ENCODE measurements around the gene AMFR. TPM values are rescaled to one million over a fixed set of nuclear protein-coding genes. Genes with fewer than 3 reads are reported as not detected.
"Not testable (repeated sequence)": the region's sequence is repeated elsewhere in the genome, so short reads cannot be mapped to it uniquely, and the experiment has no call there.

Gene AMFR
- total RNA-seq, 1 experiment from 2014 or later: 79.7 TPM

GRCh38 chr16:56423584-56424403 is 1.6 kb downstream of the AMFR start:
- no peak for DNase-seq (ENCODE audit: low spot score)

- DNase-seq (ENCODE audit: low spot score): no peak
Measured at GRCh38 chr16:56422896-56423441, 2.4 kb downstream of the AMFR start.

DNA sequence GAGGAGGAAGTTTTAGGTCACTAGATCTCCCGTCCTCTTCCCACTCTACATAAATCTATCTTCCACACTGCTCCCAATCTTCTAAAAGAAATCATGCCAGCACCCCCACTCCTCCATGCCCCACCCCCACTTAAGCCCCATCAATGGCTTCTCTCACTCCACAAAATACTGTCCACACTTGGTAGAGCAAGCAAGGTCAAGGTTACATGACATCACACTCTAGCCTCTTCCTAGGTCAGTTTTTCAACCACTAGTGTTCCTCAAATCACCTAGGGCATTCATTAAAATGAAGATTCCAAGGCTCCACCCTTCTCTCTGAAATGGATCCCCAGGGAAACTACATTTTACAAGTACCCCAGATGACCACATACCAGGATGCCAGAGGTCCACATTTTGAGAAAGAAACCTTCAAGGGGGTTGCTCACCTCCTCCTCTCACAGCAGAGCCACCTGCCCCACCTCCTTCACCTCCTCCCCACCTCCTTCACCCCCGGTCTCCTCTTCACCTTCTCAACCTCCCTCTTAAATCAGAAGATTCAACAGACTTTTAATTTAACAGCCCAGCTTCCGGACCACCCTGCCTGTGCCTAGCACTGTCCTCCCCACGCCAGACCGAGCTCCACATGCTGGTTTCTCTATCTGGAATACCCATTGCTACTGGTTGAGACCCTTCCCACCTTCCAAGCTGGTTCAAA is 3.2 kb downstream of the AMFR start:
- no peak for DNase-seq (ENCODE audit: low spot score)

DNA sequence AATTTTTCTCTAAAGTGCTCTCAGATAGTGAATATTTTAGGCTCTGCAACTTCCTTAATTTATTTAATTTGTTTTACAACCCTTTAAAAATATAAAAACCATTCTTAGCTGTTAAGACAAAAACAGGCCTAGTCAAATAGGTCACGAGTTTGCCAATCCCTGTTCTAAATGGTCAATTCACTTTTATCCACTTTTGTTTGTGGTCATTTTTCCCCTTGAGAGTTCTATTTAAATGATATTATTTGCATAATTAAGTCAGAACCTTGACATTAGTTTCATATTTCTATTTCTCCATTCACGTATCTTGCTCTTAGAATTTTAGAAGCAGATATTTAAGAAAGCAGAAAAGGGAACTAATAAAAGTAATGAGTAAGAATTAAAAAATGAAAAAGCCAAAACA is 4.0 kb downstream of the AMFR start:
- DNase-seq (ENCODE audit: low spot score): no peak

- no peak for DNase-seq (ENCODE audit: low spot score)
Measured at GRCh38 chr16:56420613-56421012, 4.7 kb downstream of the AMFR start.

DNA sequence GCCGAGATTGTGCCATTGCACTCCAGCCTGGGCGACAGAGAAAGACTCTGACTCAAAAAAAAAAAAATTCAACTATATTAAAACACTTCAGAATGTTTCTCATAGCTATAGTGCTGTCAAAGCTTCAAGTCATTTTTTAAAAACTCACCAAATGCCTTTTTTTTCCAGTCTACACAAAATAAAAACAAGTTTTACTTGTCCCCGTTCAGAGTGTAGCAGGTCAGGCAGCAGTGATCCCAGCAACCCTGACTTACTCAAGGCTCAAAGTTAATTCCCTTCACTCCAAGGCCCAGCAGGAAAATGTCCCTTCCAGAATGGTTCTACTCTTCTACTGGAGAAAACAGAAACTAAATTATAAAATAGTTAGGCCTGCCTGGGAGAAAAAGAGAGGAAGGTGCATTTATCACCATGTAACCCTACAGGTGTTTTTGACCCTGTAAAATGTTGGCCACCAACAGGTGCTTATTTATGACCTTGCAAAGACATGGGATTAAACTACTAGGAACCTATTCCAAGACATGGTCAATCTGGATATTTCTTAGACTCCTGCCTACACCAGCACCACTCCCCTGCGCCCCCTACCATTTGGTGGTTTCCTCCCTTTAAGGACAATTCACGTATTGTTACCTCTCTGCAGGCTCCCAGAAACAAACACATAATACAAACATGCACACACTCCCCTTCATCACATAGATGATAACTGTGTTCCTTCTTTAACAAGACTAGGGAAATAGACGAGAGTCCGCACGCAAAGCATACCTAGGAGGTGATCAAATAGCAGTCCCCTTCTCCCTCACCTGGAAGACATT is 5.4 kb downstream of the AMFR start:
- DNase-seq (ENCODE audit: low spot score): no peak

- no peak for DNase-seq (ENCODE audit: low spot score)
Measured at GRCh38 chr16:56417138-56417537, 8.2 kb downstream of the AMFR start.

GRCh38 chr16:56415875-56416274 is 9.5 kb downstream of the AMFR start:
- DNase-seq (ENCODE audit: low spot score): no peak

DNA sequence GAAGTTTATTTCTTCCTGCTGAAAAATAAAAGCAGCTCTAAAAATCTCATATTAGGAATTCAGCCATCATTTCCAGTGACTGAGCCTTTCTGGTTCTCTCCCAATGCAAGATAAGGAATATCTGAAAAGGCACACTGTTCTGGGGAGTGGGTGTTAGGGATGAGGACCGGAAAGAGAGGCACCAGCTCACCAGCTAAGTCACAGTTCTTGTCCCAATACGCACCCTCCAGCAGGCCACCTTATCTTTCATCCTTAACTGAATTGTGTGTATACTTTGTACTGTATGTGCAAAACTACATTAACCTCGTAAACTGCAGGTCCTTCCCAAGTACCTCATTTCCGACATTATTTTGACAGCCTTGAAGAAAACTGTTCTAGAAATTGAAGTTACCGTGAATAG is 11.0 kb downstream of the AMFR start:
- no peak for DNase-seq (ENCODE audit: low spot score)

GRCh38 chr16:56413381-56413780 is 12.0 kb downstream of the AMFR start:
- DNase-seq (ENCODE audit: low spot score): no peak

DNA sequence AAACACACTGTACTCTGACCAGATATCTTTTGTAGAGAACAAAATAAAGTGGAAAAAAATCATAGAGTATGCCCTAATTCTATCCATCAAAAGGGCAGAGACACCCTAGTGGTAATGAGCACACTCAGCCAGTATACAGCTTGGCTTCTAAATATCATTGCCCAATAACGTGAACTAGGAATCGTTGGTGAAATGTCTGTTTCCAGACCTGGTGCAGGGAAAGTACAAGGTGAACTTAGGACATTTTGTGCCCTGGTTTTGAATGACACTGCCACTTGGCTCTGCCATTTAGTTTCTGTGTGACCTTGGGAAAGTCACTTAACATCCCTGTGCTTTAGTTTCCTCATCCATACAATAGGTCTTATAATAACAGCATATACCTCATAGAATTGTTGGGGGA is 13.7 kb downstream of the AMFR start:
- no peak for DNase-seq (ENCODE audit: low spot score)

GRCh38 chr16:56411123-56411522 is 14.2 kb downstream of the AMFR start:
- no peak for DNase-seq (ENCODE audit: low spot score)

GRCh38 chr16:56409195-56409594 is 16.1 kb downstream of the AMFR start:
- no peak for DNase-seq (ENCODE audit: low spot score)

- DNase-seq (ENCODE audit: low spot score): no peak
Measured at GRCh38 chr16:56408379-56409098, 16.8 kb downstream of the AMFR start.

DNA sequence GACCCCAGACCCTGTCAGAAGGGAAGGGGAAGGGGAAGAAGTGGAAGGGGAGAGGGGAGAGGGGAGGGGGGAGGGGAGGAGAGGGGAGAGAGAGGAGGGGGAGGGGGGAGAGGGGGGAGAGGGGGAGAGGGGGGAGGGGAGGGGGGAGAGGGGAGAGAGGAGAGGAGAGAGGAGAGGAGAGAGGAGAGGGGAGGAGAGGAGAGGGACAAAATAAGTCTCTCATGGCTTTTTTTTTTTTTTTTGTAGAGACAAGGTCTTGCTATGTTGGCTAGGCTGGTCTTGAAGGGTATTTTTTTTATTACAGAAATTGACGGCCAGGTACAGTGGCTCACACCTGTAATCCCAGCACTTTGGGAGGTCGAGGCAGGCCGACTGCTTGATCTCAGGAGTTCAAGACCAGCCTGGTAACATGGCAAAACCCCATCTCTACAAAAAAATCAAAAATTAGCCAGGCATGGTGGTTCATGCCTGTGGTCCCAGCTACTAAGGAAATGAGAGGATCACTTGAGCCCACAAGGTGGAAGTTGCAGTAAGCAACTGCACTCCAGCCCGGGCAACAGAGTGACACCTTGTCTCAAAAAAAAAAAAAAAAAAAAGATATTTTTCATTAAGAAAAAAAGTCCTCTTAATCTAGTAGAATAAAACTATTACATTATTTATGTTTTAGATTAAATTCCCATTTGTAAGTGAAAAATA is 19.2 kb downstream of the AMFR start:
- DNase-seq (ENCODE audit: low spot score): no peak

- DNase-seq (ENCODE audit: low spot score): no peak
Measured at GRCh38 chr16:56401482-56401881, 23.9 kb downstream of the AMFR start.

GRCh38 chr16:56400458-56400857 is 24.9 kb downstream of the AMFR start:
- no peak for DNase-seq (ENCODE audit: low spot score)

GRCh38 chr16:56399486-56399885 is 25.9 kb downstream of the AMFR start:
- no peak for DNase-seq (ENCODE audit: low spot score)

- no peak for DNase-seq (ENCODE audit: low spot score)
Measured at GRCh38 chr16:56399047-56399446, 26.3 kb downstream of the AMFR start.

DNA sequence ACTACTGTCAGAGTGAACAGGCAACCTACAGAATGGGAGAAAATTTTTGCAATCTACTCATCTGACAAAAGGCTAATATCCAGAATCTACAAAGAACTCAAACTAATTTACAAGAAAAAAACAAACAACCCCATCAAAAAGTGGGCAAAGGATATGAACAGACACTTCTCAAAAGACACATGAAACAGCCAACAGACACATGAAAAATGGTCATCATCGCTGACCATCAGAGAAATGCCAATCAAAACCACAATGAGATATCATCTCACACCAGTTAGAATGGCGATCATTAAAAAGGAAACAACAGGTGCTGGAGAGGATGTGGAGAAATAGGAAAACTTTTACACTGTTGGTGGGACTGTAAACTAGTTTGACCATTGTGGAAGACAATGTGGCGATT is 28.6 kb downstream of the AMFR start:
- not testable (repeated sequence) for DNase-seq (ENCODE audit: low spot score)

GRCh38 chr16:56389554-56389953 is 35.8 kb downstream of the AMFR start:
- no peak for DNase-seq (ENCODE audit: low spot score)
